GM18517 (cell line): ENCODE results near the gene MAP7D1.
"Not testable (repeated sequence)": the region's sequence is repeated elsewhere in the genome, so short reads cannot be mapped to it uniquely, and the experiment has no call there.

Experiments
- ATAC-seq: cut with Tn5 transposase; IDR thresholded peaks from one replicate; pipeline ENCODE4 v1.9.1; 2021; ENCODE audit warnings: mild to moderate bottlenecking, moderate library complexity; ENCODE audit not compliant: unreplicated experiment

MAP7D1 gene

DNA sequence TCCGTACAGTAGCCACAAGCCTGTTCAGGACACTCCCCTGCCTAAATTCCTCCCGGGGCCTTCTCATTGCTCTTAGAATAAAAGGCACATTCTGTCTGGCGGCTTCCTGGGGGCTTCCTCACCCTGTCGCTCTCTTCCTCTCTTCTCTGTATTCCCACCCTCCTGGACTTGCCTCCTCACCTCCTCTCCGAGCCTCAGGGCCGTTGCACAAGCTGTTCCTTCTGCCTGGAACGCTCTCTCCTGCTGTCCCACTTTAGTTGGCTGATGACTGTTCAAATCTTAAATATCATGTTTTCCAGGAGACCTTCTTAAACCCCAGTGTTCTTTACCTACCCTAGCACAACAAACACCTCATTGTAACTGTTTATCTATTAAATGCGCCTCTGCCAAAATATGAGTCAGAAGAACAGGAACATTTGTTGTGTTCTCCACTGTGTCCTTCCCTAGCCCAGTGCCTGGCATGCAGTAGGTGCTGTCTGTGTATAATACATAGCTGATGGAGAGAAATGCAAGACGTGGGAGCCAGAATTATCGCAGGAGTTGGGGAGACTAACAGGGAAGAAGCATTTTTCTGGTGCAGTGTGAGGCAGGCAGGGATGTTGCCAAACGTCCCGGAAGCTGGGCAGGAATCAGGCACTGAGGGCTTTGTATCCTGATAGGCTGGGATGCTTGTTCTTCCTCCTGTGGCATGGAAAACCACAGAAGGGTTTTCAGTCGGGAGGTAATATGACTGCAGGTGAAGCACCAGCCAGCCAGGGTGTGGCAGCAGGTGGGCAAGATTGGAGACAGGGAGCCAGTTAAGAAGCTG is 44.2 kb downstream of the MAP7D1 start:
- no peak for ATAC-seq

DNA sequence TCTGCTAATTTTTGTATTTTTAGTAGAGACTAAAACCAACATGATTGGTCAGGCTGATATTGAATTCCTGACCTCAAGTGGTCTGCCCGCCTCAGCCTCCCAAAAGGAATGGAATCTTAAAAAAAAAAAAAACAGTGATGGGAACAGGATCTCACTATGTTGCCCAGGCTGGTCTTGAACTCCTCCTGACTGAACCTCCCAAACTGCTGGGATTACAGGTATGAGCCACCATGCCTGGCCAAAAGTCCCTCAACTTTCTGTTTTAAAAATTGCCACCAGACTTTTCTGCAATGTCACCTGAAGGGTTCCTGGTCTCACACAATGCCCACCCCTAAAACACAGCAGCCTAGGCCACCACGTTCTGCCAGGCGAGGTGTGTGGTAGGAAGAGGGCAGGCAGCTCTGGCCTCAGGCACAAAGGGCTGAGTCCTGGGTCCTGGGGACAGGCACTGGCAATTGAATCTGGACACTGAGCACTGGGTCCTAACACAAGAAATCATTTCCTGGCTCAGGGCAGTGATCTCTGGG is 47.1 kb downstream of the MAP7D1 start:
- ATAC-seq: no peak

DNA sequence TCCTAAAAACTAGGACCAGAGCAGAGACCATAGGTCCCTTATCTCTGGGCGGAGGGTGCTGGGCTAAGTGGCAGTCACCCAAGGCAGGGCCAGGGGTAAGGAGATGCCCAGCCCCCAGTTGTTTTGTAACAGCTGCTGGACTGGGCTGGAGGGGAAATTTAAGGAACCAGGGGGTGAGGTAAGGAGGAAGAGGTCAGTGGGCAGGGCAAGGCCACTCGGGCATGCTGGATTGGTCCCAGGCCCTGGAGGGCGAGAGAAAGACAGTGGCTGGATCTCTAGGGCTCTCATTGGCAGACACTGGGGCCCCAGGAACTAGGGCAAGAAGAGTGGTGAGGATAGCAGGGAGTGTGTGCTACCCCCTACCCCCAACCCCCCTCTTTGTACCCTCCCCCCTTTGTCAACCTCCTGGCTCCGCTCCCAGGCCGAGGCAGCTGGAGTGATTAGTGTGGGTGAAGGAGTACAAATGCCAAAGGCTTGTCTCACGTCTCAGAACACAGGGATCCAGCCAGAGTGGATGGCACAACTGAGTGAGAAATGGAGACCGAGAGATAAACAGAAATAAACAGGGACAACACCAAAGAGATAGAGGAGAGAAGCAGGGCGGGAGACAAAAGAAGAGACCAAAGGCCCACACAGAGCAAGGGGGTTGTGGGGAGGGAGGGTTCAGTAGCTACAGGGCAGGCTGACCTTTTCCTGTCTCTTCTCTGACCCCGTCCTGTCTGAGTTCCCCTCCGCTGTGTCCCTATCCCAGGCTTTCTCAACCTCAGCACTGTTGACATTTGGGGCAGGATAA is 47.8 kb downstream of the MAP7D1 start:
- no peak for ATAC-seq

DNA sequence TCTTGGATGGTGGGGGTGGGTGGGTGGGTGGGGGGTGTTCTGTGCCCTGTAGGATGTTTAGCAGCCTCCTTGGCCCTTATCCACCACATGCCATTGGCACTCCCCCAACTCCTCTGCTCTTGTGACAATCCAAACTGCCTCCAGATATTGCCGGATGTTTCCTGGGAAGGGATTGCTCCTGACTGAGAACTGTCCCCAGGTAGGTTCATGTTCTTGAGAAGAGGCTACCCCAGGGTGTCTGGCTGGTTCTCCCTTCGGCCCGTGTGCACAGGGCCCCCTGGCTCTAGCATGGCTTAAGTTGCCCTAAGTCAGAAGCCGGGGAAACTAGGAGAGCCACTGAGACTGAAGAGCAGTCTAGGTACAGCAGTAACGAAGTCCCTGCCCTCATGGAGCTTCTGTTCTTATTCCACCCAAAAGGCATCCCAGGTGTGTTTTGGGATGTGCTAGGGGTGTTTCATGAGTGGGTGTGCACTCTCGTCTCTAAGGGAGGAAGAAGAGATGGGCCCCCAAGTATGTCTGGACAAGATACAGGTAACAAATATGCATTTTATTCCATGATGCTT is 48.5 kb downstream of the MAP7D1 start:
- ATAC-seq: no peak

DNA sequence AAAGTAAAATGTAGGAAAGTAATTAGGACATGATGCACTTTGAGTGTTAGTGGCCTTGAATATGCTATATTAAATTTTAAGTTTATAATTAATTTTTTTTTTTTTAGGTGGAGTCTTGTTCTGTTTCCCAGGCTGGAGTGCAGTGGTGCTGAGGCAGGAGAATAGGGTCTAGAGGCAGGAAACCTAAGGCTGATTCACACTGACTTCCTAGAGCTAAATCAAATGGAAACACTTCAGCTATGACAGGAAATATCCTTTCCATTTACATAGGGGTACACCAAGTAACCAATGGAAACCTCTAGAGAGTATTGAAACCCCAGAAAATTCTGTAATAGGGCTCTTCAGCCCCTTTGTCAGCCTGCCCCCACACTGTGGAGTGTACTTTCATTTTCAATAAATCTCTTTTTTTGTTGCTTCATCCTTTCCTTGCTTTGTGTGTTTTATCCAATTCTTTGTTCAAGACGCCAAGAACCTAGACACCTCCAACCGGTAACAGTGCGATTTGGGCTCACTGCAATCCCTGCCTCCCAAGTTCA is 50.4 kb downstream of the MAP7D1 start:
- ATAC-seq: no peak

DNA sequence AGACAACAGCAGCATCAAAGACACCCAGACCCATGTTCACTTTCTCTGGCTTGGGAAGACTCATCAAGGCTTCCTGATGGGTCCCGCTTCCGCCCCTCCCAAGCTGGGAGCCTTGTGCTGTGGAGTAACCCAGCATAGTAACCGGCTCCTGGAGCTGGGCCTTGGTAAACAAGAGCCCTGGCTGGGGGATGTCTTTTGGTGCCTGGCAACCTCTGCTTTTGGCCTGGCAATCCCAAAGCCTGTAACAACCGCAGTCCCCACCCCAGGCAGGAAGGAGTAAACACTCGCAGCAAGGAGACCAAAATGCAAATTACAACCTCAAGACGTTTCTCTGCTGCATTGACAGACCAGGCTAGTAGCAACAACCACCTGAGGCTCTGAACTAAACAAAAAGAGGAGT is 51.4 kb downstream of the MAP7D1 start:
- ATAC-seq: no peak

DNA sequence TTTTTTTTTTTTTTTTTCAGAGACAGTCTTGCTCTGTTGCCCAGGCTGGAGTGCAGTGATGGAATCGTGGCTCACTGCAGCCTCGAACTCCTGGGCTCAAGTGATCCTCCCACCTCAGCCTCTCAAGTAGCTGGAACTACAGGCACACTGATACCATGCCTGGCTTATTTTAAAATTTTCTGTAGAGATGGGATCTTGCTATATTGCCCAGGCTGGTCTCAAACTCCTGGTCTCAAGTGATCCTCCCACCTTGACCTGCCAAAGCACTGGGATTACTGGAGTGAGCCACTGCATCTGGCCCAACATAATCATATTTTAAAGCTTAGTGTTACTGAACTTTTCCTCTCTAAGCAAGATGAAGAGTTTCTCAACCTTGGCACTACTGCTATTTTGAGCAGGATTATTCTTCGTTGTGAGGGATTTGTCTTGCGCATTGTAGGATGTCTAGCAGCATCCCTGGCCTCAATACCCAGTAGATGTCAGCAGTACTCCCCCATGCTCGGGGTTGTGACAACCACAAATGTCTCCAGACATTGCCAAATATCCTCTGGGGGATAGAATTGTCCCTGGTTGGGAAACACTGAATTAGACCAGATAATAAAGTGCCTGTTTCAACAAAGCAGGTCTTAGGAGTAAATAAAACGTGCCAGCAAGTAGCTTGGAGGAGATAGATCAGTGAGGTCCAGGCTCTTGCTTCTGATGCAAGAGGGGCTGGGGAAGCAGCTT is 53.2 kb downstream of the MAP7D1 start:
- ATAC-seq: no peak

DNA sequence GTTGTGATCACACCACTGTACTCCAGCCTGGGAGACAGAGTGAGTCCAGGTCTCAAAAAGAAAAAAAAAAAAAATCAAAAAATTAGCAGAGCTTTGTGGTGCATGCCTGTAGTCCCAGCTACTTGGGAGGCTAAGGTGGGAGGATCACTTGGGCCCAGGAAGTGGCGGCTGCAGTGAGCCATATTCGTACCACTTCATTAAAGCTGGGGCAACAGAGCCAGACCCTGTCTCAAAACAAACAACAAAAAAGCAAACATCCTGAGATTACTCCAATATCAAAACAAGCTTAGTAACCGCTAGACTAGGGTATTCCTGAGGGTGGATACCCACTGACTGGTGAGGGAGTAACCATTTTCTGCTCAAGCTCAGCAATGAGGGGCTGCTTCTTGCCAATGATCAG is 55.3 kb downstream of the MAP7D1 start:
- no peak for ATAC-seq

DNA sequence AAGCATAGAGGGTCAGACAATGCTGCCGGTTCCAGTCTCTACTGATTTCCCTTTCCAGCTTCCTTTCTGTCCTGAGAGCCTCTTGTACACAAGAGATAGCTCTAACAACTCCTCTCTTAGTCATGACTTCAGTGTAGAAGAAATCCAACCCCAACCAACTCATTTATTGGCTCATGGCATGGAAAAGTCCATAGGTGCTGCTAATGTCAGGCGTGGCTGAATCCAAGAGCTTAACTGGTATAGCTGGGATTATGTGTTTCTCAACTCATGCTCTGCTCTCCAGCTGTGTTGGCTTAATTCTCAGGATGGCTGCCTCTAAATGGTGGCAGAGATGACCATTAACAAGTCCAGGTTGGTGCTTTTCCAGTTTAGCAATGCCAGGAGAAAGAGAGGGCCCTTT is 55.9 kb downstream of the MAP7D1 start:
- ATAC-seq: no peak

DNA sequence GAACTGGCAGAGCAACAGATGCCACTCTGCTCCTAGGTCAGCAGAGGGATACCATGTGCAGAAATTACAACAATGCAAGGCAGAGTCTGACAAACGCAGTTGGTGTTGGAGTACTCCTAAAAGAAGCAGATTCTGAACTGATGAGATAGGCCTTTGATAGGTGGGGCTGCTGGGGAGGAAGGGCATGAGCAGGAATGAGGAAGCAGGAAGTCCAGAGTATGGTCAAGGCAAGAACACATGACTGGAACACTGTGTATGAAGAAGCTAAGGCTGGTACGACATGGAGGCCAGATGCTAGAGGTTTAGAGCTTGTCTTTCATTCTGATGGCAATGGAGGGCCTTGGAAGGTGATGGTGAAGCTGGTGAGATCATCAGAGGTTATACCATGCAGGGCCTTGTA is 56.8 kb downstream of the MAP7D1 start:
- no peak for ATAC-seq

DNA sequence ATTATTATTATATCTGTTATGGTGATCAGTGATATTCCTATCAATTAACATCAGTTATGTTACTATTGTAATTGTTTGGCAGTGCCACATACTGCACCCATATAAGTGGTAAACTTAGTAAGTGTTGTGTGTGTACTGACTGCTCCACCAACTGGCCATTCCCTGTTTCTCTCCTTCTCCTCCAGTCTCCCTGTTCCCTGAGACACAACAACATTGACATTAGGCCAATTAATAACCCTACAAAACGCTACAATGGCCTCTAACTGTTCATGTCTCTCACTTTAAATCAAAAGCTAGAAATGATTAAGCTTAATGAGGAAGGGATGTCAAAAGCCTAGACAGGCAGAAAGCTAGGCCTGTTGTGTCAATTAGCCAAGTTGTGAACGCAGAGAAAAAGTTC is 61.7 kb downstream of the MAP7D1 start:
- ATAC-seq: no peak

DNA sequence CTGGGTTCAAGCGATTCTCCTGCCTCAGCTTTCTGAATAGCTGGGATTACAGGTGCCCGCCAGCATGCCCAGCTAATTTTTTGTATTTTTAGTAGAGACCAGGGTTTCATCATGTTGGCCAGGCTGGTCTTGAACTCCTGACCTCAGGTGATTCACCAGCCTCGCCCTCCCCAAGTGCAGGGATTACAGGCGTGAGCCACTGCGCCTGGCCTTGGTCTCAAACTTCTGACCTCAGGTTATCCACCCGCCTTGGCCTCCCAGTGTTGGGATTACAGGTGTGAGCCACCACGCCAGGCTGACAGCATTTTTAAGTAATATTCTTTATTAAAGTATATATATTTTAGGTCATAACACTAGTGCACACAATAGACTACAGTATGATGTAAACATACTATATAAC is 65.9 kb downstream of the MAP7D1 start:
- ATAC-seq: not testable (repeated sequence)

DNA sequence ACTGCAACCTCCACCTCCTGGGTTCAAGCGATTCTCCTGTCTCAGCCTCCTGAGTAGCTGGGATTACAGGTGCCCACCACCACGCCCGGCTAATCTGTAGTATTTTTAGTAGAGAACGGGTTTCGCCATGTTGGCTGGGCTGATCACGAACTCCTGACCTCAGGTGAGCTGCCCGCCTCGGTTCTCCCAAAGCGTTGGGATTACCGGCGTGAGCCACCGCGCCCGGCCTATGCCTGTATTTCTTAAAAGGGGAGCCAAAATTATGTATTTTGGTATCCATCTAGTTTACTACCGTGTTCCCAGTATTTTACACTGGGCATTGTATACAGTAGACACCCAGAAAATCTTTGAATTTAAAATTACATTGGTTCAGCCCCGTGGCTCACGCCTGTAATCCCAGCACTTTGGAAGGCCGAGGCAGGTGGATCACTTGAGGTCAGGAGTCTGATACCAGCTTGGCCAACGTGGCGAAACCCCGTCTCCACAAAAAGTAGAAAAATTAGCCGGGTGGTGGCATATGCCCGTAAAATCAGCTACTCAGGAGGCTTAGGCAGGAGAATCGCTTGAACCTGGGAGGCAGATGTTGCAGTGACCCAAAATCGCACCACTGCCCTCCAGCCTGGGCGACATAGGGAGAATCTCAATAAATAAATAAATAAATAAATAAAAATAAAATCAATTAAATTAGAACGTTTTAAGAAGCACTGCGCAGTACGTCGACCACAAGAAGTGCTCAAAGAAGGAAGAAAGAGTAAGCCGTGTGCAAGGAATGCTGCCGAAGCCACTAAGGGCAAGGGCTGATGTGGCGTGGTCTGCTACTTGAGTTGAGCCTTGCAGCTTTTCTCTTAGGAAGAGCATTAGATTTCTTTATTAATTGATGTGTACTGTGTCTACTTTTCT is 66.8 kb downstream of the MAP7D1 start:
- ATAC-seq: no peak

DNA sequence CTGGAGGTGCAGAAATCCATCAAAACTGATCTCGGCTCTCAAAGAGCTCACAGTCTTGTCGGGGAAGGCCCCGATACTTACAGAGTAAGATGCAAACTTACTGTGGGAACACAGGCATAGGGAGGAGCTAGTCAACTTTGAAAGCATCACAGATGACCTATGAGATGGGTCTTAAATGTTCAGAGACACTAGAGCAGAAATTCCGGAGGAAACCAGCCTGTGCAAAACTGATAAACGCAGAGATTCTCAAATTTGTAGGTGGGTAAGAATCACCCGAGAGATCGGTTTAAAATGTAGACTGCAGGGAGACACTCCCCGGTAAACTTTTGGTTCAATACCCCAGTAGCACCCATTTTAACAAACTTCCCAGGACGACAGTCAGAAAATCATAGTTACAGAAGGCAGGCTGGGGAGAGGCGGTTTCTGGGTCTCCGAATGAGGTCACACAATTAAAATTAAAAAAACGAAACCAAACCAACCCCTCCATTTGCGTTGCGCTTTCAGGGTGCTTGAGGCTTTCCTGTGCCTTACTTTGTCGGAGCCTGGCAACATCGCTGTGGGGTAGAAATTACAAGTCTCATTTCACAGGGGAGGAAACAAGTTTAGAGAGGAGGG is 67.5 kb downstream of the MAP7D1 start:
- peak; percentile 19 for ATAC-seq

DNA sequence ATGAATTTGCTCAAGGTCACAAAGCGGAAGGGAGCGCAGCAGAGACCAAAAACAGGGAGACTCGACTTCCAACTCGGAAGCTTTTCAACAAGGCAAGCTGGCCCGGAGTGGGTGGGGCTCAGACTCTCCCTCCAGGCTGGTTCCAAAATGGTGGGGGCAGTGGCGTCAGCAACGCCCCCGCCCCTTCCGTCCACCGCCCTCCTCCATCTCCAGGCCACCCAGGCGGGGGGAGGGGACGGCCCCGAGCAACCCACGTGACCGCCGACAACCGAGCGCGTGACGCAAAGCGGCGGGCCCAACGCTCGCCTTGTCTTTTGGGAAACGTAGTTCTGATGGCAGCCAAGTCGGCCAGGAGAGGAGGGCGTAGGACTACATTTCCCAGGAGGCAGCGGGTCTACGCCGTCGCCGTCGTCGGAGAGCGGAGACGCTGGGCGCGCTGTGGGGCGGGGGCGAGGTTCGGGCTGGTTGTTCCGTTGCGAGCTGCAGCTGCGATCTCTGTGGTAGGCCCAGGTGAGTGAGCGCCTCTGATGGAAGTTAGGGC is 68.1 kb downstream of the MAP7D1 start, which contains the start of gene THRAP3:
THRAP3 (plus strand) TSS at position 448 of the 541 bp plus-strand sequence. CDS start 58,121 bp downstream, outside the sequence.
- peak; percentile 95 for ATAC-seq

DNA sequence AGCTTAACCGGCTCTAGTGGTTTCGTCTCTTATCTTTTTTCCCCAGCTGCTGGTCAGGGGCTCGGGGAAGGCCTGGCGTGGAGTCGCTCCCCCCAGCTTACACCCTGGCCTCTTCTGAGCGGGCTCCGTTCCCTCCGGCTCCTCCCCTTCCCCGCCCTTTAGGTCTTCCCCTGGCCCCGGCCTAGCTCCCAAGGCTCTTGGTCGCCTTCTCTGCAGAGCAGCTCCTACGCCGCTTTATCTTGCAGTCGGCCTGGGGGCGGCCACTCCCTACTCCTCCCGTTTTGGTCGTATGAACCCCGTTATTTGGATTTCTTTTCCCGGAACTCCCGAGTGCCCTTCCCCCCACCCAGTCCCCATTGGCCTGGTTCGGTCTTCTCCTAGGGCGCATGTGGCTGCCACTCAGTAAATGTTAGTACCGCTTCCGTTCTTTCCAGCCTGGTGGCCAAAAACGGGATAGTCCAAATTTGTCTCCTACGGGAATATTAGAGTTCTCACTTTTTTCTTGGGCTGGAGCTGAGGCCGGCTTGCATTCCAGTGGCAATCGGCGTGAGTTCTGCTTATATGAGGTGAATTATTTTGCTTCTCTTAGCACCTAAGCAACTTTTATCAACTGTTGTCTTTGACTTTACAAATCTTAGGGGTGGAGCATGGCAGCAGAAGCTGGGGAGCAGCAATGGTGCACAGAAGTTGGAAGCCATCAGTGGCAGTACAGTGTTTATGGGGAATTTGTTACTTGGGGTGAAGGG is 68.8 kb downstream of the MAP7D1 start:
- ATAC-seq: peak; percentile 40

DNA sequence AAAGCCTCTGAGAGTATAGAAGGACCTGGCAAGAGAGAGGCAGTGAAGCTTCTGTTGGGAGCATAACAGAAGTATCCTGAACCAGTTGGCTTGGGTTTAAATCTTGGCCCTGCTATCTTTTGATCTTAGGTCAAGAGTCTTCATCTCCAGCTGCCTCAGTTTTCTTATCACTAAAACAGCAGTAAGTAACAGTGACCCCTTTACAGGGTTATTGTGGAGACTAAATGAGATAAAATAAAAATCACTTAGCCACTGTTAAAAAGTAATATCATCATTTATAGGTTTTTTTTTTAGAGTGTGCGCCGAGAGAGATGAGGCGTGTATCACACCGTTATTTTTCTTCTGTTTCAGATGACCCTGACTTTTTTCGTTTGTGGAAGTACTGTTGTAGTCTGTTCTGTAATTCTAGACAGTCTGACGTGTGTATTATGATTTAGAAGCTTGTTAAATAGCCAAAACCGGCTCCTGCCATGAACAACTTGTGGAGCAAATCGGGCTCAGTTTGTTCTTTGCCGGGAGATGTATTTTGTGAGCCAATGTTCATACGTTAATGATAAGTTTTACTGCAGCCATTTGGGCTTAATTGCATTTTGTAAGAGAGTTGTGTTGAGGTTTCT is 69.4 kb downstream of the MAP7D1 start:
- ATAC-seq: no peak

DNA sequence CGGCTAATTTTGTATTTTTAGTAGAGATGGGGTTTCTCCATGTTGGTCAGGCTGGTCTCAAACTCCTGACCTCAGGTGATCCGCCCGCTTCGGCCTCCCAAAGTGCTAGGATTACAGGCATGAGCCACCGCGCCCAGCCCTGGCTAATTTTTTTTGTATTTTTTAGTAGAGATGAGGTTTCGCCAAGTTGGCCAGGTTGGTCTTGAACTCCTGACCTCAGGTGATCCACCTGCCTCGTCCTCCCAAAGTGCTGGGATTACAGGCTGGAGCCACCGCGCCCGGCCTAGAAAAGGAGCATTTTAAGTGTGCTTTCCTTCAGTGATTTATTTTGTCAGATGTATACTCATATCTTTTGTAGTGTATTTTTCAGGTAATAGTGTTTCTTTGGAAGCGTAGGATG is 74.3 kb downstream of the MAP7D1 start:
- not testable (repeated sequence) for ATAC-seq
